H7 (cell line): ENCODE measurements around the gene RNF40. TPM values are rescaled to one million over a fixed set of nuclear protein-coding genes. Genes with fewer than 3 reads are reported as not detected.
A peak's percentile ranks its signal among the peaks of the same experiment; 100 is the strongest.

Experiments
- DNase-seq: peaks from one replicate; pipeline ENCODE4 v3.0.0; 2012
- H3K27me3 ChIP-seq: 2 replicates; pipeline ENCODE4 v1.6.0; 2011; ENCODE audit warnings: mild to moderate bottlenecking, low read length; ENCODE audit not compliant: control insufficient read depth, insufficient read depth
- H3K36me3 ChIP-seq: replicated peaks from 2 replicates; pipeline ENCODE4 v1.5.1; 2011; ENCODE audit warnings: low read length; ENCODE audit not compliant: control insufficient read depth, insufficient read depth
- H3K4me3 ChIP-seq: 2 replicates; pipeline ENCODE4 v1.5.1; 2011; ENCODE audit warnings: low read depth, mild to moderate bottlenecking, control low read depth, low read length, moderate library complexity; ENCODE audit not compliant: insufficient read depth
- total RNA-seq: library from RNA; depleted of rRNA; stranded (reverse); fragments of >200 nt; shearing (Covaris generic); gene quantifications from 2 replicates; pipeline ENCODE4 v1.2.3, GENCODE V29; 2014

RNF40 gene
- total RNA-seq, 1 experiment from 2014 or later: 72.6 TPM

- no peaks in the 10 kb centered on the region for H3K27me3 ChIP-seq
- H3K36me3 ChIP-seq: peaks cover 12% of the 10 kb centered on the region
- peak overlapping the region; percentile 72 for H3K4me3 ChIP-seq
- DNase-seq: no peak
These were observed 13.3 kb upstream of the RNF40 start for GRCh38 chr16:30748634-30749445.

GRCh38 chr16:30750201-30750600, 11.9 kb upstream of the RNF40 start:
- peaks cover 18% of the 10 kb centered on the region for H3K36me3 ChIP-seq
- no peaks in the 10 kb centered on the region for H3K27me3 ChIP-seq
- no peak overlapping the region for H3K4me3 ChIP-seq
- no peak for DNase-seq

GRCh38 chr16:30750876-30751465, 11.2 kb upstream of the RNF40 start:
- H3K36me3 ChIP-seq: peaks cover 18% of the 10 kb centered on the region
- DNase-seq: no peak

GRCh38 chr16:30753596-30753995, 8.5 kb upstream of the RNF40 start:
- Histone ChIP-seq H3K27me3 (no peaks in the 10 kb centered on the region), H3K4me3 (no peak overlapping the region), H3K36me3 (peaks cover 18% of the 10 kb centered on the region)
- no peak for DNase-seq

More at GRCh38 chr16:30750876-30751465, 11.2 kb upstream of the RNF40 start:
- no peaks in the 10 kb centered on the region for H3K27me3 ChIP-seq
- no peak overlapping the region for H3K4me3 ChIP-seq

- Histone ChIP-seq H3K27me3 (no peaks in the 10 kb centered on the region), H3K4me3 (no peak overlapping the region), H3K36me3 (peaks cover 15% of the 10 kb centered on the region)
- DNase-seq: no peak
These were observed 6.0 kb upstream of the RNF40 start for GRCh38 chr16:30755955-30756780.

- H3K36me3 ChIP-seq: peaks cover 12% of the 10 kb centered on the region
- no peak overlapping the region for H3K4me3 ChIP-seq
- no peak for DNase-seq
- H3K27me3 ChIP-seq: no peaks in the 10 kb centered on the region
These were observed 5.4 kb upstream of the RNF40 start for GRCh38 chr16:30756781-30757100.

GRCh38 chr16:30757316-30757715, 4.8 kb upstream of the RNF40 start:
- DNase-seq: no peak
- H3K36me3 ChIP-seq: peaks cover 12% of the 10 kb centered on the region
- H3K27me3 ChIP-seq: no peaks in the 10 kb centered on the region
- H3K4me3 ChIP-seq: no peak overlapping the region

GRCh38 chr16:30758988-30759491, 3.1 kb upstream of the RNF40 start:
- Histone ChIP-seq H3K27me3 (no peaks in the 10 kb centered on the region), H3K36me3 (peaks cover 12% of the 10 kb centered on the region), H3K4me3 (no peak overlapping the region)
- no peak for DNase-seq

GRCh38 chr16:30760001-30760559, 2.0 kb upstream of the RNF40 start:
- no peak for DNase-seq
- Histone ChIP-seq H3K27me3 (no peaks in the 10 kb centered on the region), H3K4me3 (no peak overlapping the region), H3K36me3 (peaks cover 18% of the 10 kb centered on the region)

- H3K36me3 ChIP-seq: peaks cover 23% of the 10 kb centered on the region
- no peaks in the 10 kb centered on the region for H3K27me3 ChIP-seq
- DNase-seq: no peak
- peak overlapping the region; percentile 76 for H3K4me3 ChIP-seq
These were observed 1.3 kb upstream of the RNF40 start for GRCh38 chr16:30760577-30761426.

- Histone ChIP-seq H3K36me3 (peaks cover 28% of the 10 kb centered on the region), H3K4me3 (peak overlapping the region; percentile 76), H3K27me3 (no peaks in the 10 kb centered on the region)
- DNase-seq: peak; percentile 87
These were observed 645 bp upstream of the RNF40 start for GRCh38 chr16:30761427-30761927.

GRCh38 chr16:30762991-30763725, 1.0 kb downstream of the RNF40 start:
- no peaks in the 10 kb centered on the region for H3K27me3 ChIP-seq
- H3K36me3 ChIP-seq: peaks cover 42% of the 10 kb centered on the region
- H3K4me3 ChIP-seq: peak overlapping the region; percentile 93
- DNase-seq: no peak

- no peaks in the 10 kb centered on the region for H3K27me3 ChIP-seq
- no peak for DNase-seq
- peaks cover 50% of the 10 kb centered on the region for H3K36me3 ChIP-seq
- no peak overlapping the region for H3K4me3 ChIP-seq
These were observed 2.0 kb downstream of the RNF40 start for GRCh38 chr16:30764086-30764485.
